Lower leg skin (tissue), 4 donors: ENCODE results near the gene TMEM119. TPM values are rescaled to one million over a fixed set of nuclear protein-coding genes. Genes with fewer than 3 reads are reported as not detected.

Experiments used
- DNase-seq, 2 donors: peaks; one replicate each; pipeline ENCODE4 v3.0.0-alpha.2; 2019; ENCODE audit warnings: low spot score in 2 of 2
- H3K4me3 ChIP-seq: fragments of 200-600 bp; sonication (generic); 2 replicates; pipeline ENCODE4 v1.5.1; 2017; ENCODE audit warnings: mild to moderate bottlenecking, low read depth; ENCODE audit not compliant: poor library complexity, severe bottlenecking
- CTCF ChIP-seq, 3 donors: fragments of 450-650 bp; IDR thresholded peaks; one replicate each; pipeline ENCODE4 v1.5.1; 2016; ENCODE audit warnings: antibody characterized with exemption in 3 of 3, mild to moderate bottlenecking in 3 of 3, moderate library complexity in 2 of 3
- POLR2A ChIP-seq, 2 donors: fragments of 450-650 bp; IDR thresholded peaks; one replicate each; pipeline ENCODE4 v1.6.1; 2016 to 2017; ENCODE audit warnings: antibody characterized with exemption in 2 of 2, mild to moderate bottlenecking in 1 of 2, moderate library complexity in 1 of 2
- WGBS, 2 donors: methylation state at CpG; one replicate each; pipeline ENCODE4 v1.1.5; 2018; 5-methylcytosine and 5-hydroxymethylcytosine counted together
- intact Hi-C: fragments of 100-400 bp; cut with DNase I; formaldehyde crosslinking; loops from one replicate; pipeline ENCODE4 v1.15.0; 2023; ENCODE audit warnings: low total_unique reads
- total RNA-seq, 4 donors: library from RNA; depleted of rRNA; stranded (reverse); fragments of >200 nt; gene quantifications; one replicate each; pipeline ENCODE4 v1.1.0, GENCODE V29; 2016

The TMEM119 gene
- total RNA-seq, 4 donors from 2014 or later: 0.34 to 10.3 (median 1.4) TPM

GRCh38 chr12:108605690-108606406, 8.0 kb upstream of the TMEM119 start:
- DNase-seq: no peak
- TF ChIP-seq CTCF (IDR thresholded peaks at IDR 0.05) (peak in 1 of 3 donors; percentile 100), POLR2A (IDR thresholded peaks at IDR 0.05) (no peak)
- intact Hi-C loops: no loop called here
- WGBS, 2 donors: 83% methylated on average over 4 of the region's 4 CpGs
- no peak overlapping the region for H3K4me3 ChIP-seq

- H3K4me3 ChIP-seq: no peak overlapping the region
- intact Hi-C loops: no loop called here
Observed at GRCh38 chr12:108605000-108605689, 7.3 kb upstream of the TMEM119 start.

GRCh38 chr12:108604208-108604941, 6.5 kb upstream of the TMEM119 start:
- DNase-seq: no peak
- H3K4me3 ChIP-seq: no peak overlapping the region
- WGBS, 2 donors: 44 to 51% methylated on average over 14 of the region's 14 CpGs
- TF ChIP-seq POLR2A (IDR thresholded peaks at IDR 0.05) (no peak), CTCF (IDR thresholded peaks at IDR 0.05) (no peak)
- intact Hi-C loops: no loop called here

More at GRCh38 chr12:108605000-108605689, 7.3 kb upstream of the TMEM119 start:
- TF ChIP-seq CTCF (IDR thresholded peaks at IDR 0.05) (no peak), POLR2A (IDR thresholded peaks at IDR 0.05) (no peak)
- 52 to 55% methylated on average over 3 of the region's 3 CpGs for WGBS, 2 donors
- no peak for DNase-seq

- no peak for DNase-seq
- no peak for TF ChIP-seq POLR2A (IDR thresholded peaks at IDR 0.05)
- TF ChIP-seq CTCF (IDR thresholded peaks at IDR 0.05): no peak
- intact Hi-C loops: no loop called here
- 87 to 94% methylated on average over 4 of the region's 4 CpGs for WGBS, 2 donors
- H3K4me3 ChIP-seq: no peak overlapping the region
Observed at GRCh38 chr12:108603743-108604142, 5.9 kb upstream of the TMEM119 start.

- 93 to 94% methylated on average over 9 to 14 of the region's 15 CpGs for whole genome bisulfite sequencing, 2 donors
- DNase-seq: no peak
- intact Hi-C loops: no loop called here
- H3K4me3 ChIP-seq: no peak overlapping the region
- no peak for TF ChIP-seq CTCF (IDR thresholded peaks at IDR 0.05)
- TF ChIP-seq POLR2A (IDR thresholded peaks at IDR 0.05): no peak
Observed at GRCh38 chr12:108602976-108603704, 5.3 kb upstream of the TMEM119 start.
